ENCODE measurements around the gene GSE1.

The GSE1 gene

GRCh38 chr16:85634747-85635544, 21.8 kb downstream of the GSE1 start:
- Histone ChIP-seq H3F3A (ENCODE audit: control insufficient read depth, insufficient read depth) (no peaks in the 10 kb centered on the region), H3K36me3 (ENCODE audit: control insufficient read depth, low read length) (no peaks in the 10 kb centered on the region; the same call in 1 of the 2 replicates), H3K27me3 (ENCODE audit: control insufficient read depth, low read length) (no peaks in the 10 kb centered on the region), H4K20me1 (ENCODE audit: control insufficient read depth, insufficient read depth, low read depth, low read length) (no peaks in the 10 kb centered on the region; the same call in 1 of the 2 replicates), H3K9me3 (ENCODE audit: control insufficient read depth, insufficient read depth, low read length) (no peaks in the 10 kb centered on the region), H3K4me2 (ENCODE audit: low read length) (no peak overlapping the region), H3K4me1 (ENCODE audit: control insufficient read depth, low read length) (no peaks in the 10 kb centered on the region), H3K79me2 (ENCODE audit: control insufficient read depth, low read length) (peaks cover 75% of the 10 kb centered on the region), H3K4me3 (ENCODE audit: low read length) (no peak overlapping the region), H3K9me2 (replicated peaks; ENCODE audit: control insufficient read depth, low read length) (no peaks in the 10 kb centered on the region), H3K27ac (ENCODE audit: low read depth, low read length) (no peak overlapping the region)
- TF ChIP-seq CTCF (IDR thresholded peaks at IDR 0.05; ENCODE audit: low read depth, low read length, poor library complexity, severe bottlenecking) (peak; percentile 33), EZH2phosphoT487 (IDR thresholded peaks at IDR 0.05; ENCODE audit: borderline replicate concordance, low read length) (no peak)

DNA sequence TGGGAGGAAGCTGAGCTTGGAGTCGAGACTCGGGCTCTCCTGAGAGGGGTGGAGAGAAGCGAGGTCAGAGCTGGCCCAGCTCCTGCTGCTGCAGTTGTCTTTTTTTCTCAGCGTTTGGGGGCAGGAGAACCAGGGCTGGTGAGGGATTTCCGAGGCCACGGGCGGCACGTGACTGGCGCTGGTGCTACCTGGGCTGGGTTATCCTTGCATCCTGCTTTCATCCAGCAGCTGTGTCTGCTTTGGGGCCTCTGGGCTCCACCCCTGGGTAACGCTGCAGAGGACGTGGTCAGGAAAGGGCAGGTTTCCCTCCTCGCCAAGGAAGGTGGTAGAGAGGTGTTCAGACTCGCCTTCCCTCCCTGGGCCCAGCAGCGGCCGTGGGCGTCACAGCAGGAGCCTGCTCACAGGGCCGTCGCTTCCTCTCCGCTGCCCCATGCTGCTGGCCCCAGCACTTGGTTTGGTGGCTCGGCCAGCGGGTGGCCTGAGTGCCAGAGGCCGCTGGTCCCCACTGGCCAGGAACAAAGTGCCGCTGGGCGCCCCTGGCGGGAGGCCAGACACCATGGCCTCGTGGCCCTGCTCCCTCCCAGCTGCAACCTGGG, 22.5 kb downstream of the GSE1 start:
- Histone ChIP-seq H3K79me2 (ENCODE audit: control insufficient read depth, low read length) (peaks cover 72% of the 10 kb centered on the region), H3F3A (ENCODE audit: control insufficient read depth, insufficient read depth) (no peaks in the 10 kb centered on the region), H3K4me1 (ENCODE audit: control insufficient read depth, low read length) (no peaks in the 10 kb centered on the region), H3K9me2 (replicated peaks; ENCODE audit: control insufficient read depth, low read length) (no peaks in the 10 kb centered on the region), H3K27ac (ENCODE audit: low read depth, low read length) (no peak overlapping the region), H4K20me1 (ENCODE audit: control insufficient read depth, insufficient read depth, low read depth, low read length) (no peaks in the 10 kb centered on the region; the same call in 1 of the 2 replicates), H3K4me2 (ENCODE audit: low read length) (no peak overlapping the region), H3K27me3 (ENCODE audit: control insufficient read depth, low read length) (no peaks in the 10 kb centered on the region), H3K9me3 (ENCODE audit: control insufficient read depth, insufficient read depth, low read length) (no peaks in the 10 kb centered on the region), H3K36me3 (ENCODE audit: control insufficient read depth, low read length) (no peaks in the 10 kb centered on the region; the same call in 1 of the 2 replicates), H3K4me3 (ENCODE audit: low read length) (no peak overlapping the region)
- TF ChIP-seq EZH2phosphoT487 (IDR thresholded peaks at IDR 0.05; ENCODE audit: borderline replicate concordance, low read length) (no peak), CTCF (IDR thresholded peaks at IDR 0.05; ENCODE audit: low read depth, low read length, poor library complexity, severe bottlenecking) (no peak)

GRCh38 chr16:85636234-85636812, 23.2 kb downstream of the GSE1 start:
- Histone ChIP-seq H3F3A (ENCODE audit: control insufficient read depth, insufficient read depth) (no peaks in the 10 kb centered on the region), H3K4me3 (ENCODE audit: low read length) (no peak overlapping the region), H3K9me3 (ENCODE audit: control insufficient read depth, insufficient read depth, low read length) (no peaks in the 10 kb centered on the region), H3K9me2 (replicated peaks; ENCODE audit: control insufficient read depth, low read length) (no peaks in the 10 kb centered on the region), H4K20me1 (ENCODE audit: control insufficient read depth, insufficient read depth, low read depth, low read length) (no peaks in the 10 kb centered on the region; the same call in 1 of the 2 replicates), H3K4me1 (ENCODE audit: control insufficient read depth, low read length) (no peaks in the 10 kb centered on the region), H3K36me3 (ENCODE audit: control insufficient read depth, low read length) (no peaks in the 10 kb centered on the region; the same call in 1 of the 2 replicates), H3K27ac (ENCODE audit: low read depth, low read length) (no peak overlapping the region), H3K4me2 (ENCODE audit: low read length) (no peak overlapping the region), H3K79me2 (ENCODE audit: control insufficient read depth, low read length) (peaks cover 71% of the 10 kb centered on the region), H3K27me3 (ENCODE audit: control insufficient read depth, low read length) (no peaks in the 10 kb centered on the region)
- no peak for TF ChIP-seq EZH2phosphoT487 (IDR thresholded peaks at IDR 0.05; ENCODE audit: borderline replicate concordance, low read length)
- no peak for TF ChIP-seq CTCF (IDR thresholded peaks at IDR 0.05; ENCODE audit: low read depth, low read length, poor library complexity, severe bottlenecking)

All from DOHH2 (cell line).